Measurements from ENCODE around the gene CEP170. TPM values are rescaled to one million over a fixed set of nuclear protein-coding genes. Genes with fewer than 3 reads are reported as not detected.

Gene CEP170
- total RNA-seq, 1 donor from 2014 or later = 164 TPM

GRCh38 chr1:243249214-243249613 lies 5.9 kb downstream of the CEP170 start:
- H3K27ac Mint-ChIP-seq (ENCODE audit: unreplicated experiment) = no peak overlapping the region
- Histone ChIP-seq H2AFZ (ENCODE audit: low read depth, low read length) (no peak overlapping the region), H3K4me1 (ENCODE audit: insufficient read depth, low read length) (peaks cover 24% of the 10 kb centered on the region), H3K27ac (ENCODE audit: low read depth, low read length) (no peak overlapping the region), H3K27me3 (ENCODE audit: insufficient read depth, low read length) (no peaks in the 10 kb centered on the region), H3K9ac (ENCODE audit: low read length) (no peak overlapping the region), H3K4me3 (ENCODE audit: insufficient read depth, low read depth, low read length) (no peak overlapping the region), H4K20me1 (ENCODE audit: insufficient read depth, low read length) (peaks cover 84% of the 10 kb centered on the region), H3K4me2 (ENCODE audit: low read length) (peak overlapping the region; percentile 94), H3K36me3 (ENCODE audit: insufficient read depth, low read length) (peaks cover 5% of the 10 kb centered on the region), H3K79me2 (ENCODE audit: insufficient read depth, low read length) (peaks cover 100% of the 10 kb centered on the region), H3K9me3 (ENCODE audit: insufficient read depth, low read depth, low read length) (no peaks in the 10 kb centered on the region)
- no peak for FAIRE-seq
- no peak overlapping the region for H3K4me3 Mint-ChIP-seq (ENCODE audit: unreplicated experiment)
- TF ChIP-seq EZH2 (IDR thresholded peaks at IDR 0.05; ENCODE audit: insufficient read depth, low read length) (no peak), CTCF (IDR thresholded peaks at IDR 0.05; ENCODE audit: insufficient read depth, low read depth, low read length) (no peak)
- DNase-seq (ENCODE audit: low read depth) = no peak
- H3K27me3 Mint-ChIP-seq (ENCODE audit: low read depth, unreplicated experiment) = no peaks in the 10 kb centered on the region
- H3K36me3 Mint-ChIP-seq (ENCODE audit: low read depth, unreplicated experiment) = no peaks in the 10 kb centered on the region
- H3K9me3 Mint-ChIP-seq (ENCODE audit: unreplicated experiment) = no peaks in the 10 kb centered on the region
- peaks cover 33% of the 10 kb centered on the region for H3K4me1 Mint-ChIP-seq (ENCODE audit: low read depth, unreplicated experiment)

- no peak overlapping the region for H3K4me3 Mint-ChIP-seq (ENCODE audit: unreplicated experiment)
- no peaks in the 10 kb centered on the region for H3K27me3 Mint-ChIP-seq (ENCODE audit: low read depth, unreplicated experiment)
- H3K9me3 Mint-ChIP-seq (ENCODE audit: unreplicated experiment) = no peaks in the 10 kb centered on the region
- H3K4me1 Mint-ChIP-seq (ENCODE audit: low read depth, unreplicated experiment) = peaks cover 35% of the 10 kb centered on the region
- Histone ChIP-seq H3K9ac (ENCODE audit: low read length) (no peak overlapping the region), H2AFZ (ENCODE audit: low read depth, low read length) (no peak overlapping the region), H4K20me1 (ENCODE audit: insufficient read depth, low read length) (peaks cover 85% of the 10 kb centered on the region), H3K9me3 (ENCODE audit: insufficient read depth, low read depth, low read length) (no peaks in the 10 kb centered on the region), H3K27ac (ENCODE audit: low read depth, low read length) (peak overlapping the region; percentile 3), H3K27me3 (ENCODE audit: insufficient read depth, low read length) (no peaks in the 10 kb centered on the region), H3K4me1 (ENCODE audit: insufficient read depth, low read length) (peaks cover 24% of the 10 kb centered on the region), H3K79me2 (ENCODE audit: insufficient read depth, low read length) (peaks cover 99% of the 10 kb centered on the region), H3K4me3 (ENCODE audit: insufficient read depth, low read depth, low read length) (no peak overlapping the region), H3K36me3 (ENCODE audit: insufficient read depth, low read length) (peaks cover 8% of the 10 kb centered on the region), H3K4me2 (ENCODE audit: low read length) (peak overlapping the region; percentile 49)
- no peak overlapping the region for H3K27ac Mint-ChIP-seq (ENCODE audit: unreplicated experiment)
- TF ChIP-seq EZH2 (IDR thresholded peaks at IDR 0.05; ENCODE audit: insufficient read depth, low read length) (no peak), CTCF (IDR thresholded peaks at IDR 0.05; ENCODE audit: insufficient read depth, low read depth, low read length) (no peak)
- FAIRE-seq (no peak), DNase-seq (ENCODE audit: low read depth) (no peak)
- peaks cover 4% of the 10 kb centered on the region for H3K36me3 Mint-ChIP-seq (ENCODE audit: low read depth, unreplicated experiment)
Measured at GRCh38 chr1:243247901-243248300, 7.2 kb downstream of the CEP170 start.

- H3K79me2 ChIP-seq (ENCODE audit: insufficient read depth, low read length) = peaks cover 99% of the 10 kb centered on the region
- peaks cover 8% of the 10 kb centered on the region for H3K36me3 ChIP-seq (ENCODE audit: insufficient read depth, low read length)
- DNase-seq (ENCODE audit: low read depth) = peak; percentile 60
- Mint-ChIP-seq H3K27me3 (ENCODE audit: low read depth, unreplicated experiment) (no peaks in the 10 kb centered on the region), H3K27ac (ENCODE audit: unreplicated experiment) (peak overlapping the region; percentile 58), H3K4me1 (ENCODE audit: low read depth, unreplicated experiment) (peaks cover 35% of the 10 kb centered on the region), H3K36me3 (ENCODE audit: low read depth, unreplicated experiment) (peaks cover 5% of the 10 kb centered on the region), H3K9me3 (ENCODE audit: unreplicated experiment) (no peaks in the 10 kb centered on the region), H3K4me3 (ENCODE audit: unreplicated experiment) (peak overlapping the region; percentile 76)
- no peak overlapping the region for H3K9ac ChIP-seq (ENCODE audit: low read length)
- FAIRE-seq = no peak
- no peak for TF ChIP-seq CTCF (IDR thresholded peaks at IDR 0.05; ENCODE audit: insufficient read depth, low read depth, low read length)
- no peak for TF ChIP-seq EZH2 (IDR thresholded peaks at IDR 0.05; ENCODE audit: insufficient read depth, low read length)
- peaks cover 24% of the 10 kb centered on the region for H3K4me1 ChIP-seq (ENCODE audit: insufficient read depth, low read length)
- H3K27ac ChIP-seq (ENCODE audit: low read depth, low read length) = no peak overlapping the region
- H3K4me3 ChIP-seq (ENCODE audit: insufficient read depth, low read depth, low read length) = no peak overlapping the region
- H3K27me3 ChIP-seq (ENCODE audit: insufficient read depth, low read length) = no peaks in the 10 kb centered on the region
- H4K20me1 ChIP-seq (ENCODE audit: insufficient read depth, low read length) = peaks cover 93% of the 10 kb centered on the region
- H2AFZ ChIP-seq (ENCODE audit: low read depth, low read length) = no peak overlapping the region
- H3K9me3 ChIP-seq (ENCODE audit: insufficient read depth, low read depth, low read length) = no peaks in the 10 kb centered on the region
- peak overlapping the region; percentile 34 for H3K4me2 ChIP-seq (ENCODE audit: low read length)
Measured at GRCh38 chr1:243246916-243247315, 8.2 kb downstream of the CEP170 start.

Data from astrocyte (in vitro differentiated cells and primary cell).